GM23338 (cell line): ENCODE measurements around the gene TMEM255B. TPM values are rescaled to one million over a fixed set of nuclear protein-coding genes. Genes with fewer than 3 reads are reported as not detected.

Source experiments
- ATAC-seq: fragments of 200-7000 bp; cut with Tn5 transposase; 3 replicates; pipeline ENCODE4 v1.9.1; 2020
- DNase-seq: peaks from one replicate; pipeline ENCODE4 v3.0.0-alpha.2; 2015; ENCODE audit warnings: low spot score
- H2AFZ ChIP-seq: fragments of 200-600 bp; sonication (generic); 2 replicates; pipeline ENCODE4 v1.8.0; 2016; ENCODE audit warnings: antibody characterized with exemption, mild to moderate bottlenecking, moderate library complexity
- H3F3A ChIP-seq: fragments of 200-600 bp; sonication (generic); replicated peaks from 2 replicates; pipeline ENCODE4 v1.8.0; 2017; ENCODE audit warnings: antibody characterized with exemption, mixed run types, low read depth
- H3K27ac ChIP-seq: fragments of 200-600 bp; sonication (generic); 2 replicates; pipeline ENCODE4 v1.6.1; 2016; ENCODE audit warnings: low read depth
- H3K27me3 ChIP-seq: fragments of 200-600 bp; sonication (generic); 2 replicates; pipeline ENCODE4 v1.8.0; 2016; ENCODE audit warnings: mild to moderate bottlenecking, mixed run types, moderate library complexity; ENCODE audit not compliant: insufficient read depth
- H3K36me3 ChIP-seq: fragments of 200-600 bp; sonication (generic); 2 replicates; pipeline ENCODE4 v1.8.0; 2016; ENCODE audit warnings: mild to moderate bottlenecking; ENCODE audit not compliant: insufficient read depth
- H3K4me1 ChIP-seq: fragments of 200-600 bp; sonication (generic); 2 replicates; pipeline ENCODE4 v1.8.0; 2016; ENCODE audit warnings: mild to moderate bottlenecking, moderate library complexity; ENCODE audit not compliant: insufficient read depth
- H3K4me2 ChIP-seq: fragments of 200-600 bp; sonication (generic); 2 replicates; pipeline ENCODE4 v1.7.1; 2017; ENCODE audit warnings: mixed run types
- H3K4me3 ChIP-seq: fragments of 200-600 bp; sonication (generic); 2 replicates; pipeline ENCODE4 v1.6.1; 2016; ENCODE audit warnings: mixed run types
- H3K79me2 ChIP-seq: fragments of 200-600 bp; sonication (generic); replicated peaks from 2 replicates; pipeline ENCODE4 v1.8.0; 2017; ENCODE audit warnings: mild to moderate bottlenecking; ENCODE audit not compliant: insufficient read depth
- H3K9me2 ChIP-seq: fragments of 200-600 bp; sonication (generic); 2 replicates; pipeline ENCODE4 v1.8.0; 2017; ENCODE audit not compliant: insufficient read depth
- H4K20me1 ChIP-seq: fragments of 200-600 bp; sonication (generic); replicated peaks from 2 replicates; pipeline ENCODE4 v1.8.0; 2017; ENCODE audit warnings: mild to moderate bottlenecking; ENCODE audit not compliant: insufficient read depth
- H3K27ac Mint-ChIP-seq: 2 replicates; pipeline ENCODE4 v1.8.0; 2020; ENCODE audit warnings: inconsistent platforms, mild to moderate bottlenecking, moderate library complexity, mixed read lengths
- H3K27me3 Mint-ChIP-seq: 3 replicates; pipeline ENCODE4 v1.8.0; 2022; ENCODE audit warnings: low read depth, mild to moderate bottlenecking, moderate library complexity, mixed read lengths, inconsistent platforms; ENCODE audit not compliant: insufficient read depth, poor library complexity
- H3K36me3 Mint-ChIP-seq: 3 replicates; pipeline ENCODE4 v1.8.0; 2021; ENCODE audit warnings: low read depth, mild to moderate bottlenecking, inconsistent platforms, moderate library complexity, mixed read lengths
- H3K4me1 Mint-ChIP-seq: 3 replicates; pipeline ENCODE4 v1.8.0; 2020; ENCODE audit warnings: mild to moderate bottlenecking, inconsistent platforms, mixed read lengths
- H3K4me3 Mint-ChIP-seq: 3 replicates; pipeline ENCODE4 v1.8.0; 2021; ENCODE audit warnings: moderate library complexity, mild to moderate bottlenecking, inconsistent platforms, mixed read lengths
- H3K9me3 Mint-ChIP-seq: 3 replicates; pipeline ENCODE4 v1.8.0; 2020; ENCODE audit warnings: moderate library complexity, mild to moderate bottlenecking, inconsistent platforms, mixed read lengths
- CREB1 ChIP-seq: fragments of 250-450 bp; sonication (Bioruptor Pico); IDR thresholded peaks from 2 replicates; pipeline ENCODE4 v1.5.0; 2020; ENCODE audit warnings: low read depth, mild to moderate bottlenecking, moderate library complexity
- EZH2 ChIP-seq: fragments of 200-600 bp; sonication (generic); IDR thresholded peaks from one replicate; pipeline ENCODE4 v1.8.0; 2017; ENCODE audit warnings: antibody characterized with exemption, mild to moderate bottlenecking, low read depth; ENCODE audit not compliant: unreplicated experiment
- EZH2phosphoT487 ChIP-seq: fragments of 200-600 bp; sonication (generic); IDR thresholded peaks from one replicate; pipeline ENCODE4 v1.8.1; 2018; ENCODE audit warnings: antibody characterized with exemption; ENCODE audit not compliant: unreplicated experiment
- JUNB ChIP-seq: IDR thresholded peaks from one replicate; pipeline ENCODE4 v1.6.1; 2016; ENCODE audit warnings: antibody characterized with exemption; ENCODE audit not compliant: unreplicated experiment
- NANOG ChIP-seq: IDR thresholded peaks from 2 replicates; pipeline ENCODE4 v1.6.1; 2016; ENCODE audit warnings: antibody characterized with exemption, borderline replicate concordance
- POLR2AphosphoS5 ChIP-seq: IDR thresholded peaks from 2 replicates; pipeline ENCODE4 v1.6.1; 2016; ENCODE audit warnings: antibody characterized with exemption, low read depth
- STAT1 ChIP-seq: IDR thresholded peaks from one replicate; pipeline ENCODE4 v1.6.1; 2016; ENCODE audit warnings: antibody characterized with exemption; ENCODE audit not compliant: unreplicated experiment
- ZNF114 ChIP-seq: fragments of 250-450 bp; sonication (Bioruptor Pico); IDR thresholded peaks from 2 replicates; pipeline ENCODE4 v1.5.0; 2020; ENCODE audit warnings: mild to moderate bottlenecking, moderate library complexity
- ZNF331 ChIP-seq: fragments of 250-450 bp; sonication (Bioruptor Pico); IDR thresholded peaks from 2 replicates; pipeline ENCODE4 v1.5.0; 2020; ENCODE audit warnings: low read depth, mild to moderate bottlenecking, moderate library complexity
- polyA plus RNA-seq: library from polyadenylated mRNA; unstranded; fragments of >200 nt; fragmentation: Nextera tagmentation; extraction: Ambion mirVana; gene quantifications from 2 replicates; pipeline ENCODE4 v1.2.1, GENCODE V29; 2016
- total RNA-seq: library from RNA; depleted of rRNA; stranded (reverse); fragments of >200 nt; shearing (Covaris generic); gene quantifications from 2 replicates; pipeline ENCODE4 v1.2.3, GENCODE V29; 2014
- TF ChIP-seq, protein P1 (sequence below): IDR thresholded peaks from 2 replicates; pipeline ENCODE4 v1.6.1; 2016; ENCODE audit warnings: antibody characterized with exemption
- TF ChIP-seq, protein P2 (sequence below): fragments of 250-450 bp; sonication (Bioruptor Pico); IDR thresholded peaks from 2 replicates; pipeline ENCODE4 v1.5.0; 2020; ENCODE audit warnings: mild to moderate bottlenecking, moderate library complexity
- TF ChIP-seq, protein P3 (sequence below): IDR thresholded peaks from one replicate; pipeline ENCODE4 v1.6.1; 2018; ENCODE audit warnings: antibody characterized with exemption; ENCODE audit not compliant: unreplicated experiment

Gene TMEM255B
- total and polyA plus RNA-seq, 2 experiments from 2014 or later = 0.69 to 4.4 TPM

DNA sequence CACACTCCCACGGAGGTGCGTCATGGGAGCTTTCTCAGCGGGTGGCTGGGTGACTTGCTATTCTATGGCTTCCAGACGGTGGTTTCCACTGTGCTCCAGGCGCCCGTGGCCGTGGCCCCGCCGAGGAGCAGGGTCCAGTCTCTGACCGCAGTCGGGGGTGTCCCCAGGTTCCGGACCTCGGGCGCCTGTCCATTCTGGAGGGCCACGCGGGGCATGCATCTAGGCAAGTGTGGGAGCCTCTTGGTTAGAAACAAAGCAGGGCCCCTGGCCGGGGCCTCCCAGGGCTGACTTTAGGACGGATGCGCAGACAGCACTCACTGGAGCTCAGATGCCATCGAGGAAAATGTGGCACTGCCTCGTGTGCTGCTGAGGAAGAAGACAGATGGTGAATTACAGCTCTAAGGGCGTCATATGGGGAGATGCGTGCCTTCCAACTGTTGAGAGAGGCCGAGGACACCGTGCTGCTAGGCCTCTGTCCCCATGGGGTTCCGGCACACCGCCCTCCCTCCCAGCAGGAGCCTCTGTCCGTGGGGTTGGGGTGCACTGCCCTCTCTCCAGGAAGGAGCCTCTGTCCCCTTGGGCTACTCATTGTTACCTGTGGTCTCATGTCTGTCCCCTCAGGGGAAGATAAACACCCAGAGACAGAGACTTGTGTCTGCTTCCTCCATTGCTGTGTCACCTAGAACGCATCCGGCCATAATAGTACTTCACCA is 38.1 kb downstream of the TMEM255B start:
- Histone ChIP-seq H3K27me3 (no peaks in the 10 kb centered on the region), H3K79me2 (no peaks in the 10 kb centered on the region), H3K4me1 (no peaks in the 10 kb centered on the region), H3F3A (no peaks in the 10 kb centered on the region), H3K4me2 (no peak overlapping the region), H3K36me3 (no peaks in the 10 kb centered on the region), H3K4me3 (no peak overlapping the region), H2AFZ (no peak overlapping the region), H3K9me2 (no peaks in the 10 kb centered on the region), H3K27ac (no peak overlapping the region), H4K20me1 (no peaks in the 10 kb centered on the region)
- DNase-seq (no peak), ATAC-seq (no peak)
- TF ChIP-seq, protein P1, sequence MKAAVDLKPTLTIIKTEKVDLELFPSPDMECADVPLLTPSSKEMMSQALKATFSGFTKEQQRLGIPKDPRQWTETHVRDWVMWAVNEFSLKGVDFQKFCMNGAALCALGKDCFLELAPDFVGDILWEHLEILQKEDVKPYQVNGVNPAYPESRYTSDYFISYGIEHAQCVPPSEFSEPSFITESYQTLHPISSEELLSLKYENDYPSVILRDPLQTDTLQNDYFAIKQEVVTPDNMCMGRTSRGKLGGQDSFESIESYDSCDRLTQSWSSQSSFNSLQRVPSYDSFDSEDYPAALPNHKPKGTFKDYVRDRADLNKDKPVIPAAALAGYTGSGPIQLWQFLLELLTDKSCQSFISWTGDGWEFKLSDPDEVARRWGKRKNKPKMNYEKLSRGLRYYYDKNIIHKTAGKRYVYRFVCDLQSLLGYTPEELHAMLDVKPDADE = no peak
- TF ChIP-seq NANOG (no peak), JUNB (no peak), STAT1 (no peak), ZNF114 (CRISPR knock-in tag) (no peak), CREB1 (CRISPR knock-in tag) (no peak), EZH2phosphoT487 (no peak), EZH2 (no peak), POLR2AphosphoS5 (no peak), ZNF331 (CRISPR knock-in tag) (no peak)
- TF ChIP-seq, protein P2, sequence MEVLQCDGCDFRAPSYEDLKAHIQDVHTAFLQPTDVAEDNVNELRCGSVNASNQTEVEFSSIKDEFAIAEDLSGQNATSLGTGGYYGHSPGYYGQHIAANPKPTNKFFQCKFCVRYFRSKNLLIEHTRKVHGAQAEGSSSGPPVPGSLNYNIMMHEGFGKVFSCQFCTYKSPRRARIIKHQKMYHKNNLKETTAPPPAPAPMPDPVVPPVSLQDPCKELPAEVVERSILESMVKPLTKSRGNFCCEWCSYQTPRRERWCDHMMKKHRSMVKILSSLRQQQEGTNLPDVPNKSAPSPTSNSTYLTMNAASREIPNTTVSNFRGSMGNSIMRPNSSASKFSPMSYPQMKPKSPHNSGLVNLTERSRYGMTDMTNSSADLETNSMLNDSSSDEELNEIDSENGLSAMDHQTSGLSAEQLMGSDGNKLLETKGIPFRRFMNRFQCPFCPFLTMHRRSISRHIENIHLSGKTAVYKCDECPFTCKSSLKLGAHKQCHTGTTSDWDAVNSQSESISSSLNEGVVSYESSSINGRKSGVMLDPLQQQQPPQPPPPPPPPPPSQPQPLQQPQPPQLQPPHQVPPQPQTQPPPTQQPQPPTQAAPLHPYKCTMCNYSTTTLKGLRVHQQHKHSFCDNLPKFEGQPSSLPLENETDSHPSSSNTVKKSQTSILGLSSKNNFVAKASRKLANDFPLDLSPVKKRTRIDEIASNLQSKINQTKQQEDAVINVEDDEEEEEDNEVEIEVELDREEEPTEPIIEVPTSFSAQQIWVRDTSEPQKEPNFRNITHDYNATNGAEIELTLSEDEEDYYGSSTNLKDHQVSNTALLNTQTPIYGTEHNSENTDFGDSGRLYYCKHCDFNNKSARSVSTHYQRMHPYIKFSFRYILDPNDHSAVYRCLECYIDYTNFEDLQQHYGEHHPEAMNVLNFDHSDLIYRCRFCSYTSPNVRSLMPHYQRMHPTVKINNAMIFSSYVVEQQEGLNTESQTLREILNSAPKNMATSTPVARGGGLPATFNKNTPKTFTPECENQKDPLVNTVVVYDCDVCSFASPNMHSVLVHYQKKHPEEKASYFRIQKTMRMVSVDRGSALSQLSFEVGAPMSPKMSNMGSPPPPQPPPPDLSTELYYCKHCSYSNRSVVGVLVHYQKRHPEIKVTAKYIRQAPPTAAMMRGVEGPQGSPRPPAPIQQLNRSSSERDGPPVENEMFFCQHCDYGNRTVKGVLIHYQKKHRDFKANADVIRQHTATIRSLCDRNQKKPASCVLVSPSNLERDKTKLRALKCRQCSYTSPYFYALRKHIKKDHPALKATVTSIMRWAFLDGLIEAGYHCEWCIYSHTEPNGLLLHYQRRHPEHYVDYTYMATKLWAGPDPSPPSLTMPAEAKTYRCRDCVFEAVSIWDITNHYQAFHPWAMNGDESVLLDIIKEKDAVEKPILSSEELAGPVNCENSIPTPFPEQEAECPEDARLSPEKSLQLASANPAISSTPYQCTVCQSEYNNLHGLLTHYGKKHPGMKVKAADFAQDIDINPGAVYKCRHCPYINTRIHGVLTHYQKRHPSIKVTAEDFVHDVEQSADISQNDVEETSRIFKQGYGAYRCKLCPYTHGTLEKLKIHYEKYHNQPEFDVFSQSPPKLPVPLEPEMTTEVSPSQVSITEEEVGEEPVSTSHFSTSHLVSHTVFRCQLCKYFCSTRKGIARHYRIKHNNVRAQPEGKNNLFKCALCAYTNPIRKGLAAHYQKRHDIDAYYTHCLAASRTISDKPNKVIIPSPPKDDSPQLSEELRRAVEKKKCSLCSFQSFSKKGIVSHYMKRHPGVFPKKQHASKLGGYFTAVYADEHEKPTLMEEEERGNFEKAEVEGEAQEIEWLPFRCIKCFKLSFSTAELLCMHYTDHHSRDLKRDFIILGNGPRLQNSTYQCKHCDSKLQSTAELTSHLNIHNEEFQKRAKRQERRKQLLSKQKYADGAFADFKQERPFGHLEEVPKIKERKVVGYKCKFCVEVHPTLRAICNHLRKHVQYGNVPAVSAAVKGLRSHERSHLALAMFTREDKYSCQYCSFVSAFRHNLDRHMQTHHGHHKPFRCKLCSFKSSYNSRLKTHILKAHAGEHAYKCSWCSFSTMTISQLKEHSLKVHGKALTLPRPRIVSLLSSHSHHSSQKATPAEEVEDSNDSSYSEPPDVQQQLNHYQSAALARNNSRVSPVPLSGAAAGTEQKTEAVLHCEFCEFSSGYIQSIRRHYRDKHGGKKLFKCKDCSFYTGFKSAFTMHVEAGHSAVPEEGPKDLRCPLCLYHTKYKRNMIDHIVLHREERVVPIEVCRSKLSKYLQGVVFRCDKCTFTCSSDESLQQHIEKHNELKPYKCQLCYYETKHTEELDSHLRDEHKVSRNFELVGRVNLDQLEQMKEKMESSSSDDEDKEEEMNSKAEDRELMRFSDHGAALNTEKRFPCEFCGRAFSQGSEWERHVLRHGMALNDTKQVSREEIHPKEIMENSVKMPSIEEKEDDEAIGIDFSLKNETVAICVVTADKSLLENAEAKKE (CRISPR knock-in tag) = no peak
- TF ChIP-seq, protein P3, sequence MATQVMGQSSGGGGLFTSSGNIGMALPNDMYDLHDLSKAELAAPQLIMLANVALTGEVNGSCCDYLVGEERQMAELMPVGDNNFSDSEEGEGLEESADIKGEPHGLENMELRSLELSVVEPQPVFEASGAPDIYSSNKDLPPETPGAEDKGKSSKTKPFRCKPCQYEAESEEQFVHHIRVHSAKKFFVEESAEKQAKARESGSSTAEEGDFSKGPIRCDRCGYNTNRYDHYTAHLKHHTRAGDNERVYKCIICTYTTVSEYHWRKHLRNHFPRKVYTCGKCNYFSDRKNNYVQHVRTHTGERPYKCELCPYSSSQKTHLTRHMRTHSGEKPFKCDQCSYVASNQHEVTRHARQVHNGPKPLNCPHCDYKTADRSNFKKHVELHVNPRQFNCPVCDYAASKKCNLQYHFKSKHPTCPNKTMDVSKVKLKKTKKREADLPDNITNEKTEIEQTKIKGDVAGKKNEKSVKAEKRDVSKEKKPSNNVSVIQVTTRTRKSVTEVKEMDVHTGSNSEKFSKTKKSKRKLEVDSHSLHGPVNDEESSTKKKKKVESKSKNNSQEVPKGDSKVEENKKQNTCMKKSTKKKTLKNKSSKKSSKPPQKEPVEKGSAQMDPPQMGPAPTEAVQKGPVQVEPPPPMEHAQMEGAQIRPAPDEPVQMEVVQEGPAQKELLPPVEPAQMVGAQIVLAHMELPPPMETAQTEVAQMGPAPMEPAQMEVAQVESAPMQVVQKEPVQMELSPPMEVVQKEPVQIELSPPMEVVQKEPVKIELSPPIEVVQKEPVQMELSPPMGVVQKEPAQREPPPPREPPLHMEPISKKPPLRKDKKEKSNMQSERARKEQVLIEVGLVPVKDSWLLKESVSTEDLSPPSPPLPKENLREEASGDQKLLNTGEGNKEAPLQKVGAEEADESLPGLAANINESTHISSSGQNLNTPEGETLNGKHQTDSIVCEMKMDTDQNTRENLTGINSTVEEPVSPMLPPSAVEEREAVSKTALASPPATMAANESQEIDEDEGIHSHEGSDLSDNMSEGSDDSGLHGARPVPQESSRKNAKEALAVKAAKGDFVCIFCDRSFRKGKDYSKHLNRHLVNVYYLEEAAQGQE = no peak
- Mint-ChIP-seq H3K27ac (no peak overlapping the region), H3K36me3 (no peaks in the 10 kb centered on the region), H3K4me1 (no peaks in the 10 kb centered on the region), H3K27me3 (peaks cover 3% of the 10 kb centered on the region), H3K9me3 (no peaks in the 10 kb centered on the region), H3K4me3 (no peak overlapping the region)
